Breast epithelium (tissue), 3 donors: ENCODE results near the gene ETAA1.

Experiments
- CTCF ChIP-seq, 3 donors: fragments of 450-650 bp; IDR thresholded peaks; one replicate each; pipeline ENCODE4 v1.5.1; 2016 to 2017; ENCODE audit warnings: antibody characterized with exemption in 3 of 3, mild to moderate bottlenecking in 3 of 3, moderate library complexity in 3 of 3
- POLR2A ChIP-seq: fragments of 450-650 bp; IDR thresholded peaks from one replicate; pipeline ENCODE4 v1.6.1; 2016; ENCODE audit warnings: antibody characterized with exemption, mild to moderate bottlenecking, moderate library complexity
- POLR2AphosphoS5 ChIP-seq, 3 donors: sonication (generic); formaldehyde crosslinking; IDR thresholded peaks; one replicate each; pipeline ENCODE4 v1.6.1; 2017; ENCODE audit warnings: antibody characterized with exemption in 3 of 3

GRCh38 chr2:67408346-67408745, 11.2 kb downstream of the ETAA1 start:
- TF ChIP-seq CTCF (IDR thresholded peaks at IDR 0.05) = no peak
- TF ChIP-seq POLR2A = no peak
- TF ChIP-seq POLR2AphosphoS5 (IDR thresholded peaks at IDR 0.05) = no peak
